B cell (primary cell): ENCODE results near the gene METRNL. TPM values are rescaled to one million over a fixed set of nuclear protein-coding genes. Genes with fewer than 3 reads are reported as not detected.

Source experiments
- ATAC-seq: fragments of 200-7000 bp; cut with Tn5 transposase; one replicate; pipeline ENCODE4 v1.10.0; 2021; ENCODE audit warnings: low read depth, mild to moderate bottlenecking, moderate number of reproducible peaks, moderate library complexity
- CTCF ChIA-PET: fragments of 350-600 bp; sonication (Branson Sonifier 250); formaldehyde crosslinking; loops from one replicate; lab custom pipeline; 2021; ENCODE audit warnings: antibody characterized with exemption, inconsistent platforms; lab: Charles Lee
- POLR2A ChIA-PET: fragments of 350-600 bp; sonication (Branson Sonifier 250); formaldehyde crosslinking; loops from one replicate; lab custom pipeline; 2021; ENCODE audit warnings: antibody characterized with exemption; lab: Charles Lee
- DNase-seq: peaks from one replicate; pipeline ENCODE4 v3.0.0; 2013
- H2AFZ ChIP-seq: 2 replicates; pipeline ENCODE4 v1.6.1; 2012; ENCODE audit warnings: mild to moderate bottlenecking, low read depth, low read length; ENCODE audit not compliant: insufficient read depth, poor library complexity, severe bottlenecking
- H3K27ac ChIP-seq, 2 donors: 1 replicate in 1 of 2; 2 replicates in 1 of 2; pipeline ENCODE4 v1.5.1; 2012 to 2013; ENCODE audit warnings: low read length in 2 of 2, mild to moderate bottlenecking in 2 of 2, moderate library complexity in 1 of 2
- H3K27me3 ChIP-seq, 4 experiments: fragments of 200-600 bp in 1 of 4; sonication (generic) in 1 of 4; replicated peaks in 1 of 4; 1 replicate in 2 of 4; 2 replicates in 2 of 4; pipeline versions ENCODE4 v1.6.1 to v1.7.0; 2013 to 2016; ENCODE audit warnings: low read length in 3 of 4, mild to moderate bottlenecking in 2 of 4, mixed read lengths in 1 of 4, moderate library complexity in 1 of 4; ENCODE audit not compliant: insufficient read depth in 4 of 4, control insufficient read depth in 3 of 4; ENCODE audit errors: control extremely low read depth in 1 of 4
- H3K36me3 ChIP-seq, 2 experiments: replicated peaks in 1 of 2; 1 replicate in 1 of 2; 2 replicates in 1 of 2; pipeline versions ENCODE4 v1.6.1 to v1.7.1; 2013; ENCODE audit warnings: low read length in 1 of 2; ENCODE audit not compliant: insufficient read depth in 2 of 2, control insufficient read depth in 1 of 2; ENCODE audit errors: control extremely low read depth in 1 of 2, extremely low read depth in 1 of 2
- H3K4me1 ChIP-seq, 2 donors: fragments of 200-600 bp in 1 of 2; sonication (generic) in 1 of 2; 1 replicate in 1 of 2; 2 replicates in 1 of 2; pipeline versions ENCODE4 v1.5.1 to v1.6.1; 2013 to 2017; ENCODE audit warnings: low read length in 2 of 2; ENCODE audit not compliant: control insufficient read depth in 2 of 2, insufficient read depth in 2 of 2
- H3K4me2 ChIP-seq: replicated peaks from 2 replicates; pipeline ENCODE3; 2012; ENCODE audit warnings: mild to moderate bottlenecking, low read depth, low read length; ENCODE audit not compliant: poor library complexity, severe bottlenecking
- H3K4me3 ChIP-seq, 5 experiments: fragments of 200-600 bp in 1 of 5; sonication (generic) in 1 of 5; 1 replicate in 3 of 5; 2 replicates in 2 of 5; pipeline versions ENCODE4 v1.5.1 to v1.7.0; 2011 to 2016; ENCODE audit warnings: low read length in 4 of 5, mild to moderate bottlenecking in 4 of 5, low read depth in 2 of 5, control low read depth in 1 of 5, moderate library complexity in 1 of 5; ENCODE audit not compliant: insufficient read depth in 1 of 5; ENCODE audit errors: control extremely low read depth in 1 of 5, extremely low read depth in 1 of 5
- H3K79me2 ChIP-seq: fragments of 200-600 bp; sonication (generic); one replicate; pipeline ENCODE4 v1.6.0; 2016; ENCODE audit warnings: low read length; ENCODE audit not compliant: control insufficient read depth, insufficient read depth
- H3K9ac ChIP-seq: fragments of 200-600 bp; sonication (generic); 2 replicates; pipeline ENCODE4 v1.6.1; 2017; ENCODE audit warnings: mild to moderate bottlenecking, low read length, moderate library complexity
- H3K9me3 ChIP-seq, 3 donors: one replicate each; pipeline versions ENCODE4 v1.6.1 to v1.7.1; 2013; ENCODE audit warnings: low read length in 2 of 3; ENCODE audit not compliant: control insufficient read depth in 2 of 3, insufficient read depth in 1 of 3; ENCODE audit errors: control extremely low read depth in 1 of 3
- H4K20me1 ChIP-seq: 2 replicates; pipeline ENCODE4 v1.6.0; 2012; ENCODE audit warnings: mild to moderate bottlenecking, low read length; ENCODE audit not compliant: insufficient read depth, control insufficient read depth, poor library complexity, severe bottlenecking
- H3K27ac Mint-ChIP-seq: one replicate; pipeline ENCODE4 v1.8.0; 2021; ENCODE audit warnings: mixed read lengths
- H3K27me3 Mint-ChIP-seq: one replicate; pipeline ENCODE4 v1.8.0; 2021; ENCODE audit warnings: mixed read lengths
- H3K4me1 Mint-ChIP-seq: one replicate; pipeline ENCODE4 v1.8.0; 2021; ENCODE audit warnings: mixed read lengths
- H3K4me3 Mint-ChIP-seq: one replicate; pipeline ENCODE4 v1.8.0; 2021; ENCODE audit warnings: mixed read lengths
- H3K9me3 Mint-ChIP-seq: one replicate; pipeline ENCODE4 v1.8.0; 2022; ENCODE audit warnings: mixed read lengths; ENCODE audit not compliant: insufficient read depth
- EZH2 ChIP-seq: IDR thresholded peaks from 2 replicates; pipeline ENCODE4 v1.6.1; 2012; ENCODE audit warnings: borderline replicate concordance, low read depth, mild to moderate bottlenecking, moderate library complexity, low read length; ENCODE audit not compliant: insufficient read depth, poor library complexity, severe bottlenecking
- WGBS: methylation state at CpG from one replicate; pipeline ENCODE4 v1.1.5; 2013; ENCODE audit warnings: missing lambda C conversion rate; ENCODE audit not compliant: insufficient coverage; 5-methylcytosine and 5-hydroxymethylcytosine counted together
- intact Hi-C: fragments of 100-400 bp; cut with micrococcal nuclease; formaldehyde crosslinking; loops from one replicate; pipeline ENCODE4 v1.10.0; 2022
- polyA plus RNA-seq: library from polyadenylated mRNA; depleted of rRNA; stranded (reverse); fragments of >200 nt; gene quantifications from 2 replicates; pipeline ENCODE4 v1.2.3, GENCODE V29; 2012
- total RNA-seq, 2 donors: library from RNA; stranded (reverse); fragments of 120-200 nt in 1 of 2; gene quantifications; 1 replicate in 1 of 2; 2 replicates in 1 of 2; pipeline versions ENCODE4 v1.2.3 to v1.2.4, GENCODE V29; 2013 to 2022
- TF ChIP-seq, protein P1 (sequence below): fragments of 200-600 bp; IDR thresholded peaks from one replicate; pipeline ENCODE4 v1.8.0; 2022; ENCODE audit warnings: antibody characterized with exemption, mild to moderate bottlenecking

Gene METRNL
- total and polyA plus RNA-seq, 2 donors (not counting 1 experiment from before 2014, with no cell fraction given), result 11.8 to 18.4 TPM

DNA sequence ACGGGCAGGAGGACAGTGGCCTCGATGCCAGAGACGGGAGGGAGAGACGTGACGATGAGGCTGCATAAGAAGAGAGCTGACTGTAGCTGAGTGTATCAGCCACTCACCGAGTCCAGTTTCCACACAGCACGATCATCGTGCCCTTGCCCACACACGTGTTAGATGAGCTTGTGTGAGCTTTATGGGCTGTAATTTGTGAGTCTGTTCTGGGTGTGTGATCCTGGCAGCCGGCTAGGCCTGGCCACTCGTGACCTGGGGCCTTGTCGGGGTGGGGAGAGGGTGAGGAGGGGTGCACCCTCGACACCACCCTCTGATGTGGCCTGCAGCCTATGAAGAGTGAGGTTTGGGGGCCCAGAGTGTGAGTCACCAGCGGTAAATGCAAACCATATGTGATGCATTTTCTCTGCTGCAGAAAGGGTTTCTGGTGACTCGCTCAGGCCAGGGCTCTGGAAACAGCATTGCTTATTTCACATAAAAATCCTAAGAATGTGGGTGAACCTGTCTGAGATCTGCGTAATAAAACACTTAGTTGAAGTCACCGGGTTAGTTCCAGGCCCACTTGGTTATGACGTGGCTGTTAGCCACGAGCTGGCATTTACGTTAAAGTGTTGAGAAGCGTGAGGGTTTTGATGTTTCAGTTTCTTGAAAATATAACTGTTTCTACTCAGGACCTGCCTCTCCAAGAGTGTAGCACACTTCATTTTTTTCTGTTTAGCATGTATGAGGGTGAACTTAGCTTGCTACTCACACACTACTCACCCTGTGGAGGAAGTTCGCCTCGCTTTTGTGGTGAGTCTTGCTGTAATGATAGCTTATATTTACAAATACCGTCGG lies 4.2 kb downstream of the METRNL start:
- no peak overlapping the region for H3K9ac ChIP-seq
- H4K20me1 ChIP-seq, result peaks cover 10% of the 10 kb centered on the region
- H3K79me2 ChIP-seq, result no peaks in the 10 kb centered on the region
- H3K4me3 Mint-ChIP-seq, result peak overlapping the region; percentile 45
- CTCF ChIA-PET, result interaction anchor here (1.5 kb wide), 1 partner anchor 117 kb away, joined by 5 read pairs; no protein-coding TSS in a partner anchor
- H3K27me3 Mint-ChIP-seq, result no peaks in the 10 kb centered on the region
- peaks cover 29% of the 10 kb centered on the region for H3K4me1 Mint-ChIP-seq
- no peak for DNase-seq
- POLR2A ChIA-PET, result no interaction called here
- H3K9me3 Mint-ChIP-seq, result no peaks in the 10 kb centered on the region
- peaks cover 16 to 20% of the 10 kb centered on the region in 2 donors for H3K4me1 ChIP-seq
- H3K36me3 ChIP-seq, result no peaks in the 10 kb centered on the region
- no peak overlapping the region for H3K4me3 ChIP-seq
- H3K9me3 ChIP-seq, result peaks cover 0 to under 1% (median 0%) of the 10 kb centered on the region in 3 donors
- H3K27ac Mint-ChIP-seq, result peak overlapping the region; percentile 78
- no peak overlapping the region for H3K4me2 ChIP-seq
- no peak overlapping the region for H2AFZ ChIP-seq
- TF ChIP-seq, protein P1, sequence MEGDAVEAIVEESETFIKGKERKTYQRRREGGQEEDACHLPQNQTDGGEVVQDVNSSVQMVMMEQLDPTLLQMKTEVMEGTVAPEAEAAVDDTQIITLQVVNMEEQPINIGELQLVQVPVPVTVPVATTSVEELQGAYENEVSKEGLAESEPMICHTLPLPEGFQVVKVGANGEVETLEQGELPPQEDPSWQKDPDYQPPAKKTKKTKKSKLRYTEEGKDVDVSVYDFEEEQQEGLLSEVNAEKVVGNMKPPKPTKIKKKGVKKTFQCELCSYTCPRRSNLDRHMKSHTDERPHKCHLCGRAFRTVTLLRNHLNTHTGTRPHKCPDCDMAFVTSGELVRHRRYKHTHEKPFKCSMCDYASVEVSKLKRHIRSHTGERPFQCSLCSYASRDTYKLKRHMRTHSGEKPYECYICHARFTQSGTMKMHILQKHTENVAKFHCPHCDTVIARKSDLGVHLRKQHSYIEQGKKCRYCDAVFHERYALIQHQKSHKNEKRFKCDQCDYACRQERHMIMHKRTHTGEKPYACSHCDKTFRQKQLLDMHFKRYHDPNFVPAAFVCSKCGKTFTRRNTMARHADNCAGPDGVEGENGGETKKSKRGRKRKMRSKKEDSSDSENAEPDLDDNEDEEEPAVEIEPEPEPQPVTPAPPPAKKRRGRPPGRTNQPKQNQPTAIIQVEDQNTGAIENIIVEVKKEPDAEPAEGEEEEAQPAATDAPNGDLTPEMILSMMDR, result no peak
- no peak for TF ChIP-seq EZH2
- intact Hi-C loops, result loop anchor here (5.0 kb wide), 1 partner anchor 301 kb away; no protein-coding TSS in a partner anchor
- WGBS, result 91% methylated on average over 14 of the region's 25 CpGs
- peak overlapping the region in 1 of 2 donors; percentile 12 for H3K27ac ChIP-seq
- H3K27me3 ChIP-seq, result peaks cover 0 to 3% (median 1%) of the 10 kb centered on the region in 4 experiments
- no peak for ATAC-seq

DNA sequence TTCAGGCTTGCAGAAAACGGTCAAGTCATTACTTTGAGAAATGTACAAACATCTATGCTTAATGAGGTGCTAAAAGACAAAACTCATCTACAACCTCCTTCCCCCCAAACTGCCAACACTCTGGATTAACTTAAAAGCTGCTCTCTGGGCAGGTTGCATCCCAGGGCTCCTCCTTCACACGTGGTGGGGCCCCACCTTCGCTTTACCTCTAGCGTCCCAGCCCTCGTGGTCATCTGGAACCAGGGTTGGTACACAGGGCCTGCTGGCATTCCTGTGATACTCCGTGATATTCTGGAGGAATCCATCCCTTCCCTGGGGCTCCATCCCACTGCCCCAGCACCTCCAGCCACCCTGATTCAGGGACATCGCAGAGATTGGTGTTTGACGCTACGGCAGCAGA lies 4.8 kb downstream of the METRNL start:
- no peak overlapping the region for H3K27ac Mint-ChIP-seq
- no peak overlapping the region for H3K4me3 ChIP-seq
- H3K27ac ChIP-seq, result no peak overlapping the region
- H3K4me1 Mint-ChIP-seq, result peaks cover 29% of the 10 kb centered on the region
- TF ChIP-seq, protein P1, result no peak
- TF ChIP-seq EZH2, result no peak
- peaks cover 10% of the 10 kb centered on the region for H4K20me1 ChIP-seq
- peaks cover 2% of the 10 kb centered on the region for H3K79me2 ChIP-seq
- no peak overlapping the region for H3K4me2 ChIP-seq
- POLR2A ChIA-PET, result no interaction called here
- CTCF ChIA-PET, result interaction anchor here (1.5 kb wide), 1 partner anchor 117 kb away, joined by 5 read pairs; no protein-coding TSS in a partner anchor
- no peak overlapping the region for H2AFZ ChIP-seq
- no peaks in the 10 kb centered on the region for H3K27me3 ChIP-seq
- no peaks in the 10 kb centered on the region for H3K36me3 ChIP-seq
- ATAC-seq (no peak), DNase-seq (no peak)
- H3K9me3 ChIP-seq, result no peaks in the 10 kb centered on the region
- peaks cover 14 to 17% of the 10 kb centered on the region in 2 donors for H3K4me1 ChIP-seq
- no peaks in the 10 kb centered on the region for H3K9me3 Mint-ChIP-seq
- no peak overlapping the region for H3K9ac ChIP-seq
- WGBS, result 85% methylated on average over 8 of the region's 9 CpGs
- no peaks in the 10 kb centered on the region for H3K27me3 Mint-ChIP-seq
- intact Hi-C loops, result loop anchor here (5.0 kb wide), 1 partner anchor 302 kb away; no protein-coding TSS in a partner anchor
- no peak overlapping the region for H3K4me3 Mint-ChIP-seq
